Measurements from ENCODE around the gene FLCN.

DNA sequence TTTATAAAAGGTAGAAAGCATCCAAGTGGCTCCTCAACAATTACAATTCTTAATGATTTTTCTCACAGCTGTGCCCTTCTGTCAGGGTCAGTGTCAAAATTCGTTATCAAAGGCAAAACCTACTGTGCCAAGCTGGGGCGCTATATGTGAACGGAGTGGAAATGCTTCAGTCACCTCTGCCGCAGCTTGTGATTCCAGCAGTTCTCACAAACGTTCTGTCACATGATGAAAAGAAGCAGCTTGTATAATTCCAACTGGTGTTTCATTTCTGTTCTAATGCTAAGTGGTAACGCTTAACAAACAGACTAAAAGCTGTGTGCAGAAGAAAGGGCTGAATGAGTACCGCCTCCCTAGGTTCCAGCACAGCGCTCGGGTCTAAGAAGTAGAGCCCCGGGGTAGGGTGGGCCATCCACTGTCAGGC lies 45.0 kb downstream of the FLCN start:
- TF ChIP-seq GATA2 (IDR thresholded peaks at IDR 0.05; ENCODE audit: low read depth, low read length) (no peak), GATA3 (IDR thresholded peaks at IDR 0.05; ENCODE audit: low read depth, low read length) (no peak)
